HepG2 (cell line): ENCODE results near the gene HOXD1. TPM values are rescaled to one million over a fixed set of nuclear protein-coding genes. Genes with fewer than 3 reads are reported as not detected.
A peak's percentile ranks its signal among the peaks of the same experiment; 100 is the strongest.

Experiments used
- ARID3A ChIP-seq: IDR thresholded peaks from 2 replicates; pipeline ENCODE4 v1.6.1; 2012; ENCODE audit warnings: low read depth, low read length, improper control_type of control experiment
- ATRX ChIP-seq: sonication (generic); formaldehyde crosslinking; IDR thresholded peaks from 2 replicates; pipeline ENCODE4 v1.4.0; 2020; ENCODE audit warnings: missing genetic modification reagents, borderline replicate concordance
- BCL6 ChIP-seq: IDR thresholded peaks from 2 replicates; pipeline ENCODE4 v1.6.1; 2016; ENCODE audit warnings: missing genetic modification reagents, missing compliant biosample characterization
- DMAP1 ChIP-seq: IDR thresholded peaks from 2 replicates; pipeline ENCODE4 v1.6.1; 2016
- FOXP4 ChIP-seq: sonication (generic); formaldehyde crosslinking; IDR thresholded peaks from 2 replicates; pipeline ENCODE4 v1.4.0; 2020; ENCODE audit warnings: missing genetic modification reagents
- GLI4 ChIP-seq: sonication (generic); formaldehyde crosslinking; IDR thresholded peaks from 2 replicates; pipeline ENCODE4 v1.5.1; 2020; ENCODE audit warnings: missing genetic modification reagents, mild to moderate bottlenecking, moderate library complexity, borderline replicate concordance
- IRF9 ChIP-seq: sonication (generic); formaldehyde crosslinking; IDR thresholded peaks from 2 replicates; pipeline ENCODE4 v1.8.0; 2022; ENCODE audit warnings: missing genetic modification reagents, mild to moderate bottlenecking, borderline replicate concordance
- MIER3 ChIP-seq: IDR thresholded peaks from 2 replicates; pipeline ENCODE4 v1.6.1; 2016; ENCODE audit warnings: missing compliant biosample characterization, borderline replicate concordance
- NFYC ChIP-seq: IDR thresholded peaks from 2 replicates; pipeline ENCODE4 v1.6.1; 2016; ENCODE audit warnings: missing genetic modification reagents, missing compliant biosample characterization
- STAT6 ChIP-seq: sonication (generic); formaldehyde crosslinking; IDR thresholded peaks from 2 replicates; pipeline ENCODE4 v1.4.0; 2020; ENCODE audit warnings: missing genetic modification reagents, mild to moderate bottlenecking, borderline replicate concordance
- TFE3 ChIP-seq: IDR thresholded peaks from 2 replicates; pipeline ENCODE4 v1.6.1; 2016
- TRIM22 ChIP-seq: fragments of 450-650 bp; IDR thresholded peaks from 2 replicates; pipeline ENCODE4 v1.6.1; 2017
- ZBTB3 ChIP-seq: sonication (generic); formaldehyde crosslinking; IDR thresholded peaks from 2 replicates; pipeline ENCODE4 v1.4.0; 2020; ENCODE audit warnings: low read depth, mild to moderate bottlenecking, moderate library complexity, missing genetic modification reagents, borderline replicate concordance
- ZFP37 ChIP-seq: sonication (generic); formaldehyde crosslinking; IDR thresholded peaks from 2 replicates; pipeline ENCODE4 v1.4.0; 2020; ENCODE audit warnings: missing genetic modification reagents, borderline replicate concordance
- ZNF333 ChIP-seq: sonication (generic); formaldehyde crosslinking; IDR thresholded peaks from 2 replicates; pipeline ENCODE4 v1.4.0; 2020; ENCODE audit warnings: mild to moderate bottlenecking, missing genetic modification reagents, borderline replicate concordance
- ZNF383 ChIP-seq: sonication (generic); formaldehyde crosslinking; IDR thresholded peaks from 2 replicates; pipeline ENCODE4 v1.4.0; 2020; ENCODE audit warnings: missing genetic modification reagents, mild to moderate bottlenecking, borderline replicate concordance
- ZNF772 ChIP-seq: sonication (generic); formaldehyde crosslinking; IDR thresholded peaks from 2 replicates; pipeline ENCODE4 v1.5.0; 2020; ENCODE audit warnings: mild to moderate bottlenecking, missing genetic modification reagents
- ZNF780A ChIP-seq: sonication (generic); formaldehyde crosslinking; IDR thresholded peaks from 2 replicates; pipeline ENCODE4 v1.8.0; 2022; ENCODE audit warnings: mild to moderate bottlenecking, missing genetic modification reagents, moderate library complexity
- polyA plus RNA-seq, 8 experiments: library from polyadenylated mRNA; depleted of rRNA in 3 of 8; stranded (reverse) in 7 of 8; unstranded in 1 of 8; fragments of >200 nt; fragmentation: Illumina TruSeq in 4 of 8; extraction: Trizol in 4 of 8; gene quantifications; 2 replicates each; pipeline versions ENCODE4 v1.2.1 to v1.2.3, GENCODE V29; 2011 to 2016; ENCODE audit warnings: low read depth in 4 of 8, missing spikeins in 1 of 8, mixed read lengths in 1 of 8; ENCODE audit not compliant: insufficient read depth in 1 of 8
- total RNA-seq, 5 experiments: library from RNA; depleted of rRNA; stranded (reverse); fragments of >200 nt; fragmentation: Illumina TruSeq; extraction: Trizol; gene quantifications; 2 replicates each; pipeline ENCODE4 v1.2.3, GENCODE V29; 2016; ENCODE audit warnings: low read depth in 1 of 5

Gene HOXD1
- total and polyA plus RNA-seq, 2 of the 13 experiments (the other 11 are each of a cell fraction or from before 2014, with no cell fraction given) = 10.0 to 22.3 TPM

- no peak for TF ChIP-seq DMAP1
- no peak; the same call in 1 of the 2 replicates for TF ChIP-seq STAT6 (CRISPR knock-in tag)
- no peak for TF ChIP-seq ARID3A
- peak; percentile 80 for TF ChIP-seq ZNF772 (CRISPR knock-in tag)
- TF ChIP-seq ZFP37 (CRISPR knock-in tag) = no peak
- peak; percentile 80 for TF ChIP-seq NFYC (CRISPR knock-in tag)
- no peak for TF ChIP-seq TRIM22
- TF ChIP-seq ZNF333 (CRISPR knock-in tag) = no peak
- TF ChIP-seq FOXP4 (CRISPR knock-in tag) = peak; percentile 29
- no peak for TF ChIP-seq ZNF780A
- TF ChIP-seq BCL6 (CRISPR knock-in tag) = no peak
- TF ChIP-seq TFE3 (CRISPR knock-in tag) = 0 out of 2 replicates have a peak, but pooled peaks have one; percentile 11
- TF ChIP-seq ATRX = no peak
- peak; percentile 70 for TF ChIP-seq ZBTB3 (CRISPR knock-in tag)
- peak; percentile 18; the same call in 1 of the 2 replicates for TF ChIP-seq MIER3
- TF ChIP-seq GLI4 = no peak
- no peak for TF ChIP-seq ZNF383 (CRISPR knock-in tag)
- TF ChIP-seq IRF9 (CRISPR knock-in tag) = peak; percentile 66; the same call in 1 of the 2 replicates
Measured at GRCh38 chr2:176187899-176188773, at the start of gene HOXD1 (continued).
